Measurements from ENCODE around the gene JAK1. TPM values are rescaled to one million over a fixed set of nuclear protein-coding genes. Genes with fewer than 3 reads are reported as not detected.
A peak's percentile ranks its signal among the peaks of the same experiment; 100 is the strongest.

JAK1 gene
- total and polyA plus RNA-seq, 5 donors = 33.1 to 106 (median 87.0) TPM

- no peak overlapping the region for H3K4me3 ChIP-seq (ENCODE audit: low read length)
- intact Hi-C loops (cut with DNase I) = no loop called here
- no peaks in the 10 kb centered on the region for H3K9me3 ChIP-seq (ENCODE audit: control insufficient read depth, low read length)
- no peaks in the 10 kb centered on the region for H3K27me3 ChIP-seq (ENCODE audit: control insufficient read depth, insufficient read depth)
- no peaks in the 10 kb centered on the region for H3K4me1 ChIP-seq (ENCODE audit: control insufficient read depth, insufficient read depth, low read length)
- no peak for ATAC-seq
- H3K27ac ChIP-seq (ENCODE audit: low read length) = no peak overlapping the region
- WGBS = 95% methylated on average over 3 of the region's 3 CpGs
- DNase-seq = no peak
These were observed 10.0 kb upstream of the JAK1 start for GRCh38 chr1:64976361-64976760.

- Histone ChIP-seq H3K4me3 (ENCODE audit: low read length) (no peak overlapping the region), H3K27ac (ENCODE audit: low read length) (no peak overlapping the region), H3K4me1 (ENCODE audit: control insufficient read depth, insufficient read depth, low read length) (no peaks in the 10 kb centered on the region), H3K27me3 (ENCODE audit: control insufficient read depth, insufficient read depth) (no peaks in the 10 kb centered on the region), H3K9me3 (ENCODE audit: control insufficient read depth, low read length) (no peaks in the 10 kb centered on the region)
- ATAC-seq (no peak), DNase-seq (no peak)
- WGBS = 76% methylated on average over 5 of the region's 5 CpGs
- intact Hi-C loops (cut with DNase I) = no loop called here
These were observed 9.4 kb upstream of the JAK1 start for GRCh38 chr1:64975740-64976139.

- 94% methylated on average over 1 of the region's 1 CpG for WGBS
- no peaks in the 10 kb centered on the region for H3K9me3 ChIP-seq (ENCODE audit: control insufficient read depth, low read length)
- no peaks in the 10 kb centered on the region for H3K4me1 ChIP-seq (ENCODE audit: control insufficient read depth, insufficient read depth, low read length)
- ATAC-seq (no peak), DNase-seq (no peak)
- H3K27me3 ChIP-seq (ENCODE audit: control insufficient read depth, insufficient read depth) = no peaks in the 10 kb centered on the region
- H3K4me3 ChIP-seq (ENCODE audit: low read length) = no peak overlapping the region
- intact Hi-C loops (cut with DNase I) = no loop called here
- H3K27ac ChIP-seq (ENCODE audit: low read length) = no peak overlapping the region
These were observed 8.8 kb upstream of the JAK1 start for GRCh38 chr1:64975127-64975526.

GRCh38 chr1:64974288-64974825 is 8.0 kb upstream of the JAK1 start:
- intact Hi-C loops (cut with DNase I) = no loop called here
- 79% methylated on average over 2 of the region's 2 CpGs for WGBS
- no peaks in the 10 kb centered on the region for H3K4me1 ChIP-seq (ENCODE audit: control insufficient read depth, insufficient read depth, low read length)
- H3K27me3 ChIP-seq (ENCODE audit: control insufficient read depth, insufficient read depth) = no peaks in the 10 kb centered on the region
- H3K4me3 ChIP-seq (ENCODE audit: low read length) = no peak overlapping the region
- DNase-seq = no peak
- H3K9me3 ChIP-seq (ENCODE audit: control insufficient read depth, low read length) = no peaks in the 10 kb centered on the region
- H3K27ac ChIP-seq (ENCODE audit: low read length) = no peak overlapping the region
- no peak for ATAC-seq

- Histone ChIP-seq H3K9me3 (ENCODE audit: control insufficient read depth, low read length) (no peaks in the 10 kb centered on the region), H3K4me1 (ENCODE audit: control insufficient read depth, insufficient read depth, low read length) (no peaks in the 10 kb centered on the region), H3K27me3 (ENCODE audit: control insufficient read depth, insufficient read depth) (no peaks in the 10 kb centered on the region), H3K4me3 (ENCODE audit: low read length) (no peak overlapping the region), H3K27ac (ENCODE audit: low read length) (no peak overlapping the region)
- DNase-seq = no peak
- intact Hi-C loops (cut with DNase I) = no loop called here
- ATAC-seq = no peak
- WGBS = 85% methylated on average over 3 of the region's 3 CpGs
These were observed 6.8 kb upstream of the JAK1 start for GRCh38 chr1:64973061-64973647.

- H3K27me3 ChIP-seq (ENCODE audit: control insufficient read depth, insufficient read depth) = no peaks in the 10 kb centered on the region
- WGBS = 74% methylated on average over 9 of the region's 9 CpGs
- no peak overlapping the region for H3K27ac ChIP-seq (ENCODE audit: low read length)
- no peak overlapping the region for H3K4me3 ChIP-seq (ENCODE audit: low read length)
- ATAC-seq = no peak
- DNase-seq = no peak
- no peaks in the 10 kb centered on the region for H3K9me3 ChIP-seq (ENCODE audit: control insufficient read depth, low read length)
- intact Hi-C loops (cut with DNase I) = loop anchor here in 3 of 4 donors (10.0 kb wide), 3 partner anchors 75 to 225 kb away; partner anchors contain the start of gene RAVER2 (in 1 of the 3)
- no peaks in the 10 kb centered on the region for H3K4me1 ChIP-seq (ENCODE audit: control insufficient read depth, insufficient read depth, low read length)
These were observed 3.1 kb upstream of the JAK1 start for GRCh38 chr1:64969305-64970046.

- no peak overlapping the region for H3K4me3 ChIP-seq (ENCODE audit: low read length)
- H3K27me3 ChIP-seq (ENCODE audit: control insufficient read depth, insufficient read depth) = no peaks in the 10 kb centered on the region
- intact Hi-C loops (cut with DNase I) = loop anchor here in 3 of 4 donors (10.0 kb wide), 3 partner anchors 73 to 223 kb away; partner anchors contain the start of gene RAVER2 (in 1 of the 3)
- ATAC-seq (no peak), DNase-seq (no peak)
- no peaks in the 10 kb centered on the region for H3K9me3 ChIP-seq (ENCODE audit: control insufficient read depth, low read length)
- 59% methylated on average over 6 of the region's 6 CpGs for WGBS
- no peak overlapping the region for H3K27ac ChIP-seq (ENCODE audit: low read length)
- peaks cover 2% of the 10 kb centered on the region for H3K4me1 ChIP-seq (ENCODE audit: control insufficient read depth, insufficient read depth, low read length)
These were observed 1.0 kb upstream of the JAK1 start for GRCh38 chr1:64967381-64967780.

- Histone ChIP-seq H3K27me3 (ENCODE audit: control insufficient read depth, insufficient read depth) (no peaks in the 10 kb centered on the region), H3K4me3 (ENCODE audit: low read length) (peak overlapping the region; percentile 99), H3K9me3 (ENCODE audit: control insufficient read depth, low read length) (no peaks in the 10 kb centered on the region), H3K27ac (ENCODE audit: low read length) (peak overlapping the region; percentile 98), H3K4me1 (ENCODE audit: control insufficient read depth, insufficient read depth, low read length) (peaks cover 7% of the 10 kb centered on the region)
- intact Hi-C loops (cut with DNase I) = loop anchor here in 3 of 4 donors (10.0 kb wide), 3 partner anchors 71 to 221 kb away; partner anchors contain the start of gene RAVER2 (in 1 of the 3)
- WGBS = under 1% methylated on average over 52 of the region's 52 CpGs
- ATAC-seq = peak; percentile 46 to 57
- peak; percentile 67 to 89 (median 87) for DNase-seq
These were observed 787 bp downstream of the JAK1 start for GRCh38 chr1:64965366-64966157.

GRCh38 chr1:64963466-64963865 is 2.9 kb downstream of the JAK1 start:
- ATAC-seq = no peak
- Histone ChIP-seq H3K4me3 (ENCODE audit: low read length) (no peak overlapping the region), H3K4me1 (ENCODE audit: control insufficient read depth, insufficient read depth, low read length) (peaks cover 9% of the 10 kb centered on the region), H3K27me3 (ENCODE audit: control insufficient read depth, insufficient read depth) (no peaks in the 10 kb centered on the region), H3K27ac (ENCODE audit: low read length) (no peak overlapping the region), H3K9me3 (ENCODE audit: control insufficient read depth, low read length) (no peaks in the 10 kb centered on the region)
- DNase-seq = no peak
- intact Hi-C loops (cut with DNase I) = loop anchor here in 3 of 4 donors (10.0 kb wide), 3 partner anchors 69 to 219 kb away; partner anchors contain the start of gene RAVER2 (in 1 of the 3)
- WGBS = 95% methylated on average over 5 of the region's 5 CpGs

GRCh38 chr1:64962441-64962840 is 3.9 kb downstream of the JAK1 start:
- 60% methylated on average over 7 of the region's 7 CpGs for WGBS
- DNase-seq (no peak), ATAC-seq (no peak)
- Histone ChIP-seq H3K4me1 (ENCODE audit: control insufficient read depth, insufficient read depth, low read length) (peaks cover 9% of the 10 kb centered on the region), H3K4me3 (ENCODE audit: low read length) (no peak overlapping the region), H3K9me3 (ENCODE audit: control insufficient read depth, low read length) (no peaks in the 10 kb centered on the region), H3K27me3 (ENCODE audit: control insufficient read depth, insufficient read depth) (no peaks in the 10 kb centered on the region), H3K27ac (ENCODE audit: low read length) (no peak overlapping the region)
- intact Hi-C loops (cut with DNase I) = loop anchor here in 3 of 4 donors (10.0 kb wide), 3 partner anchors 68 to 218 kb away; partner anchors contain the start of gene RAVER2 (in 1 of the 3)

Measured in right cardiac atrium (tissue), 5 donors.